ENCODE measurements around the gene CDIP1.

- TF ChIP-seq POLR2A (IDR thresholded peaks at IDR 0.05) = no peak
- no peak for TF ChIP-seq CTCF (IDR thresholded peaks at IDR 0.05)
Observed at GRCh38 chr16:4472880-4473279, 65.7 kb downstream of the CDIP1 start.
